ENCODE data around the gene MCM5.

DNA sequence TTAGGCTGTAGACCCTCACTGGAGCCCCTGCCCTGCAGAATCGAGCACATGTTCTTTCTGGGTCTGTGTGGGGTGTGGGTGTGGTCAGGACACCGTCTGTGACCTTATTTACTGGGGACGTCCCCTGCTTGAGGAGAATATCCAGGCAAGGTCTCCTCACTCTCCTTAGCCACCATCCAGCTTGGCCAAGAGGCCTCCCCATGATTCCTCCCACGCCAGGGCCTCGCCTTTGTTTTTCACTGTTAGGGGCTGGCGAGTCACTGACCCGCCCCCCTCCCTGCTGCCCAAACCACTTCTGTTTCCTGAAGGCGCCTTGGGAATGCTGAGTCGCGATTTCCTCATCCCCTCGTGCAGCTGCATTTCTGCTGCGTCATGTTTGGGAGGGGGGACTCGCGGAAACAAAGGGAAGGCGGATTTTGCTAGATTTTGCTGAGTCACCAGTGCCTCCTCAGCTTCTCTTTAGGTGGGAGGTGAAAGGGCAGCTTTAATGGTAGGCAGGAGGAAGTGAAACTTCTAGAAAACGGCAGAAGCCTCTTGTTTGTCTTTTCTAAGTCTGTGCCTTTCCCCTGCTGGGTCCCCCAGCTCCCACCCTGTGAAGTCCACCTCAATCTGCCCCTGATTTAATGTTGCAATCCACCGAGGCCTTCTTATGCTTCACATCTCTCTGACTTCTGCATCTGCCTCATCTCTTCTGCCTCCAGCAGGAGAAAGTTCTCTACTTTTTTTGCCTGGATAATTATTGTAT, 23.0 kb upstream of the MCM5 start:
- TF ChIP-seq, protein P1, sequence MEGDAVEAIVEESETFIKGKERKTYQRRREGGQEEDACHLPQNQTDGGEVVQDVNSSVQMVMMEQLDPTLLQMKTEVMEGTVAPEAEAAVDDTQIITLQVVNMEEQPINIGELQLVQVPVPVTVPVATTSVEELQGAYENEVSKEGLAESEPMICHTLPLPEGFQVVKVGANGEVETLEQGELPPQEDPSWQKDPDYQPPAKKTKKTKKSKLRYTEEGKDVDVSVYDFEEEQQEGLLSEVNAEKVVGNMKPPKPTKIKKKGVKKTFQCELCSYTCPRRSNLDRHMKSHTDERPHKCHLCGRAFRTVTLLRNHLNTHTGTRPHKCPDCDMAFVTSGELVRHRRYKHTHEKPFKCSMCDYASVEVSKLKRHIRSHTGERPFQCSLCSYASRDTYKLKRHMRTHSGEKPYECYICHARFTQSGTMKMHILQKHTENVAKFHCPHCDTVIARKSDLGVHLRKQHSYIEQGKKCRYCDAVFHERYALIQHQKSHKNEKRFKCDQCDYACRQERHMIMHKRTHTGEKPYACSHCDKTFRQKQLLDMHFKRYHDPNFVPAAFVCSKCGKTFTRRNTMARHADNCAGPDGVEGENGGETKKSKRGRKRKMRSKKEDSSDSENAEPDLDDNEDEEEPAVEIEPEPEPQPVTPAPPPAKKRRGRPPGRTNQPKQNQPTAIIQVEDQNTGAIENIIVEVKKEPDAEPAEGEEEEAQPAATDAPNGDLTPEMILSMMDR (IDR thresholded peaks at IDR 0.05; ENCODE audit: low read depth, low read length, missing input control), result no peak
- TF ChIP-seq, protein P2, sequence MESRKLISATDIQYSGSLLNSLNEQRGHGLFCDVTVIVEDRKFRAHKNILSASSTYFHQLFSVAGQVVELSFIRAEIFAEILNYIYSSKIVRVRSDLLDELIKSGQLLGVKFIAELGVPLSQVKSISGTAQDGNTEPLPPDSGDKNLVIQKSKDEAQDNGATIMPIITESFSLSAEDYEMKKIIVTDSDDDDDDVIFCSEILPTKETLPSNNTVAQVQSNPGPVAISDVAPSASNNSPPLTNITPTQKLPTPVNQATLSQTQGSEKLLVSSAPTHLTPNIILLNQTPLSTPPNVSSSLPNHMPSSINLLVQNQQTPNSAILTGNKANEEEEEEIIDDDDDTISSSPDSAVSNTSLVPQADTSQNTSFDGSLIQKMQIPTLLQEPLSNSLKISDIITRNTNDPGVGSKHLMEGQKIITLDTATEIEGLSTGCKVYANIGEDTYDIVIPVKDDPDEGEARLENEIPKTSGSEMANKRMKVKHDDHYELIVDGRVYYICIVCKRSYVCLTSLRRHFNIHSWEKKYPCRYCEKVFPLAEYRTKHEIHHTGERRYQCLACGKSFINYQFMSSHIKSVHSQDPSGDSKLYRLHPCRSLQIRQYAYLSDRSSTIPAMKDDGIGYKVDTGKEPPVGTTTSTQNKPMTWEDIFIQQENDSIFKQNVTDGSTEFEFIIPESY (IDR thresholded peaks at IDR 0.05), result peak; percentile 34
- TF ChIP-seq EGR1 (IDR thresholded peaks at IDR 0.05; ENCODE audit: low read depth in 2 of 2), result peak in 1 of 2 donors; percentile 44
- TF ChIP-seq YY1 (IDR thresholded peaks at IDR 0.05), result peak; percentile 65
- TF ChIP-seq TAF1 (conservative IDR thresholded peaks at IDR 0.05), result no peak
- TF ChIP-seq JUND (IDR thresholded peaks at IDR 0.05), result peak in 1 of 2 donors; percentile 55
- no peak for TF ChIP-seq GABPA (IDR thresholded peaks at IDR 0.05 in 1 of 2, conservative IDR thresholded peaks at IDR 0.05 in 1 of 2)
- TF ChIP-seq FOXA1 (IDR thresholded peaks at IDR 0.05), result no peak

Measured in liver (tissue), 3 donors.